Activated T-cell treated with anti-CD3 and anti-CD28 coated beads for 4 hours (primary cell): ENCODE results near the gene SPRYD3.
"Not testable (repeated sequence)": the region's sequence is repeated elsewhere in the genome, so short reads cannot be mapped to it uniquely, and the experiment has no call there.

Experiments
- DNase-seq: peaks from one replicate; pipeline ENCODE4 v3.0.0-alpha.2; 2020

SPRYD3 gene

GRCh38 chr12:53101931-53102781 lies 23.0 kb upstream of the SPRYD3 start:
- DNase-seq: no peak

- DNase-seq: no peak
Measured at GRCh38 chr12:53101266-53101665, 22.1 kb upstream of the SPRYD3 start.

GRCh38 chr12:53100466-53101151 lies 21.4 kb upstream of the SPRYD3 start:
- DNase-seq: no peak

GRCh38 chr12:53099071-53099882 lies 20.1 kb upstream of the SPRYD3 start:
- peak; percentile 87 for DNase-seq

GRCh38 chr12:53098354-53098981 lies 19.3 kb upstream of the SPRYD3 start:
- DNase-seq: peak; percentile 29

- DNase-seq: peak; percentile 27
Measured at GRCh38 chr12:53097564-53098353, 18.6 kb upstream of the SPRYD3 start, which contains the start of gene IGFBP6. IGFBP6 (plus strand) TSS chr12:53097667; CDS start chr12:53097718, 51 bp downstream.

GRCh38 chr12:53097207-53097563 lies 18.0 kb upstream of the SPRYD3 start:
- DNase-seq: no peak

GRCh38 chr12:53096759-53097158 lies 17.6 kb upstream of the SPRYD3 start:
- no peak for DNase-seq

GRCh38 chr12:53096089-53096741 lies 17.0 kb upstream of the SPRYD3 start:
- DNase-seq: no peak

- DNase-seq: not testable (repeated sequence)
Measured at GRCh38 chr12:53095596-53095895, 16.4 kb upstream of the SPRYD3 start.

- DNase-seq: not testable (repeated sequence)
Measured at GRCh38 chr12:53094796-53095595, 15.8 kb upstream of the SPRYD3 start.

GRCh38 chr12:53094394-53094787 lies 15.2 kb upstream of the SPRYD3 start:
- DNase-seq: no peak

GRCh38 chr12:53093777-53094393 lies 14.7 kb upstream of the SPRYD3 start:
- DNase-seq: no peak

GRCh38 chr12:53091756-53092155 lies 12.6 kb upstream of the SPRYD3 start:
- no peak for DNase-seq

- DNase-seq: no peak
Measured at GRCh38 chr12:53090554-53090953, 11.4 kb upstream of the SPRYD3 start.

- DNase-seq: no peak
Measured at GRCh38 chr12:53090105-53090504, 10.9 kb upstream of the SPRYD3 start.

- DNase-seq: no peak
Measured at GRCh38 chr12:53086361-53086760, 7.2 kb upstream of the SPRYD3 start.

GRCh38 chr12:53082637-53083175 lies 3.5 kb upstream of the SPRYD3 start:
- DNase-seq: no peak

GRCh38 chr12:53078425-53079225 lies 565 bp downstream of the SPRYD3 start:
- DNase-seq: no peak
